HEK293 (cell line): Measurements from ENCODE around the gene ANKRD11.

Experiments used
- BCL11B ChIP-seq: fragments of 450-650 bp; formaldehyde crosslinking; IDR thresholded peaks from 2 replicates; pipeline ENCODE4 v1.5.1; 2016; ENCODE audit warnings: low read depth, missing biosample characterization, missing genetic modification characterization
- CTCF ChIP-seq: fragments of 450-650 bp; formaldehyde crosslinking; IDR thresholded peaks from 2 replicates; pipeline ENCODE4 v1.5.1; 2016; ENCODE audit warnings: missing biosample characterization, missing genetic modification characterization
- HOXC10 ChIP-seq: sonication (generic); formaldehyde crosslinking; IDR thresholded peaks from 2 replicates; pipeline ENCODE4 v1.8.1; 2023; ENCODE audit warnings: mild to moderate bottlenecking, missing genetic modification reagents
- KLF1 ChIP-seq: fragments of 450-650 bp; formaldehyde crosslinking; IDR thresholded peaks from 2 replicates; pipeline ENCODE4 v1.5.1; 2016; ENCODE audit warnings: missing biosample characterization, missing genetic modification characterization
- KLF9 ChIP-seq: fragments of 450-650 bp; formaldehyde crosslinking; IDR thresholded peaks from 2 replicates; pipeline ENCODE4 v1.5.1; 2016; ENCODE audit warnings: missing biosample characterization, missing genetic modification characterization, low read depth
- MYNN ChIP-seq: fragments of 450-650 bp; formaldehyde crosslinking; IDR thresholded peaks from 2 replicates; pipeline ENCODE4 v1.5.1; 2016; ENCODE audit warnings: missing biosample characterization, missing genetic modification characterization, borderline replicate concordance
- OSR2 ChIP-seq: fragments of 450-650 bp; formaldehyde crosslinking; IDR thresholded peaks from 2 replicates; pipeline ENCODE4 v1.5.1; 2016; ENCODE audit warnings: missing biosample characterization, missing genetic modification characterization
- REPIN1 ChIP-seq: fragments of 450-650 bp; formaldehyde crosslinking; IDR thresholded peaks from 2 replicates; pipeline ENCODE4 v1.5.1; 2017; ENCODE audit warnings: missing biosample characterization, missing genetic modification characterization, low read depth
- TCF7L2 ChIP-seq: IDR thresholded peaks from 2 replicates; pipeline ENCODE4 v1.6.1; 2011; ENCODE audit warnings: low read depth, mild to moderate bottlenecking, inconsistent platforms, low read length, moderate library complexity, borderline replicate concordance
- ZBTB17 ChIP-seq: fragments of 450-650 bp; formaldehyde crosslinking; IDR thresholded peaks from 2 replicates; pipeline ENCODE4 v1.5.1; 2016; ENCODE audit warnings: missing biosample characterization, missing genetic modification characterization
- ZBTB48 ChIP-seq: fragments of 450-650 bp; formaldehyde crosslinking; IDR thresholded peaks from 2 replicates; pipeline ENCODE4 v1.5.1; 2016; ENCODE audit warnings: missing biosample characterization, missing genetic modification characterization
- ZBTB6 ChIP-seq: fragments of 450-650 bp; formaldehyde crosslinking; IDR thresholded peaks from 2 replicates; pipeline ENCODE4 v1.5.1; 2017; ENCODE audit warnings: missing biosample characterization, missing genetic modification characterization
- ZIC2 ChIP-seq: fragments of 450-650 bp; formaldehyde crosslinking; IDR thresholded peaks from 2 replicates; pipeline ENCODE4 v1.5.1; 2016; ENCODE audit warnings: missing biosample characterization, missing genetic modification characterization
- ZNF10 ChIP-seq: fragments of 450-650 bp; formaldehyde crosslinking; IDR thresholded peaks from 2 replicates; pipeline ENCODE4 v1.5.1; 2017; ENCODE audit warnings: missing biosample characterization, missing genetic modification characterization
- ZNF138 ChIP-seq: fragments of 450-650 bp; formaldehyde crosslinking; IDR thresholded peaks from 2 replicates; pipeline ENCODE4 v1.5.1; 2016; ENCODE audit warnings: missing biosample characterization, missing genetic modification characterization, borderline replicate concordance
- ZNF175 ChIP-seq: fragments of 450-650 bp; formaldehyde crosslinking; IDR thresholded peaks from 2 replicates; pipeline ENCODE4 v1.5.1; 2016; ENCODE audit warnings: missing biosample characterization, missing genetic modification characterization
- ZNF24 ChIP-seq: fragments of 450-650 bp; formaldehyde crosslinking; IDR thresholded peaks from 2 replicates; pipeline ENCODE4 v1.5.1; 2016; ENCODE audit warnings: missing biosample characterization, missing genetic modification characterization
- ZNF324 ChIP-seq: fragments of 450-650 bp; formaldehyde crosslinking; IDR thresholded peaks from 2 replicates; pipeline ENCODE4 v1.5.1; 2016; ENCODE audit warnings: missing biosample characterization, missing genetic modification characterization
- ZNF37A ChIP-seq: fragments of 450-650 bp; IDR thresholded peaks from 2 replicates; pipeline ENCODE4 v1.5.1; 2018; ENCODE audit warnings: missing biosample characterization, missing genetic modification characterization
- ZNF404 ChIP-seq: fragments of 450-650 bp; formaldehyde crosslinking; IDR thresholded peaks from 2 replicates; pipeline ENCODE4 v1.5.1; 2017; ENCODE audit warnings: missing biosample characterization, missing genetic modification characterization
- ZNF423 ChIP-seq: fragments of 450-650 bp; formaldehyde crosslinking; IDR thresholded peaks from 2 replicates; pipeline ENCODE4 v1.5.1; 2016; ENCODE audit warnings: missing biosample characterization, missing genetic modification characterization
- ZNF571 ChIP-seq: fragments of 450-650 bp; formaldehyde crosslinking; IDR thresholded peaks from 2 replicates; pipeline ENCODE4 v1.5.0; 2017; ENCODE audit warnings: missing biosample characterization, missing genetic modification characterization
- ZNF623 ChIP-seq: fragments of 450-650 bp; formaldehyde crosslinking; IDR thresholded peaks from 2 replicates; pipeline ENCODE4 v1.5.1; 2016; ENCODE audit warnings: missing biosample characterization, missing genetic modification characterization
- ZNF626 ChIP-seq: fragments of 450-650 bp; sonication (Bioruptor Pico); formaldehyde crosslinking; IDR thresholded peaks from 2 replicates; pipeline ENCODE4 v1.5.1; 2018; ENCODE audit warnings: missing biosample characterization, missing genetic modification characterization, inconsistent platforms
- ZNF629 ChIP-seq: fragments of 450-650 bp; formaldehyde crosslinking; IDR thresholded peaks from 2 replicates; pipeline ENCODE4 v1.5.1; 2017; ENCODE audit warnings: missing biosample characterization, missing genetic modification characterization
- ZNF776 ChIP-seq: fragments of 450-650 bp; formaldehyde crosslinking; IDR thresholded peaks from 2 replicates; pipeline ENCODE4 v1.5.0; 2017; ENCODE audit warnings: missing biosample characterization, missing genetic modification characterization, borderline replicate concordance
- ZSCAN18 ChIP-seq: fragments of 450-650 bp; formaldehyde crosslinking; IDR thresholded peaks from 2 replicates; pipeline ENCODE4 v1.5.1; 2016; ENCODE audit warnings: missing biosample characterization, missing genetic modification characterization
- TF ChIP-seq, protein P1 (sequence below): fragments of 450-650 bp; formaldehyde crosslinking; IDR thresholded peaks from 2 replicates; pipeline ENCODE4 v1.5.1; 2016; ENCODE audit warnings: missing biosample characterization, missing genetic modification characterization
- TF ChIP-seq, protein P2 (sequence below): fragments of 450-650 bp; formaldehyde crosslinking; IDR thresholded peaks from 2 replicates; pipeline ENCODE4 v1.5.1; 2016; ENCODE audit warnings: missing biosample characterization, missing genetic modification characterization
- TF ChIP-seq, protein P3 (sequence below): fragments of 450-650 bp; formaldehyde crosslinking; IDR thresholded peaks from 2 replicates; pipeline ENCODE4 v1.5.1; 2017; ENCODE audit warnings: missing biosample characterization, missing genetic modification characterization

The ANKRD11 gene

DNA sequence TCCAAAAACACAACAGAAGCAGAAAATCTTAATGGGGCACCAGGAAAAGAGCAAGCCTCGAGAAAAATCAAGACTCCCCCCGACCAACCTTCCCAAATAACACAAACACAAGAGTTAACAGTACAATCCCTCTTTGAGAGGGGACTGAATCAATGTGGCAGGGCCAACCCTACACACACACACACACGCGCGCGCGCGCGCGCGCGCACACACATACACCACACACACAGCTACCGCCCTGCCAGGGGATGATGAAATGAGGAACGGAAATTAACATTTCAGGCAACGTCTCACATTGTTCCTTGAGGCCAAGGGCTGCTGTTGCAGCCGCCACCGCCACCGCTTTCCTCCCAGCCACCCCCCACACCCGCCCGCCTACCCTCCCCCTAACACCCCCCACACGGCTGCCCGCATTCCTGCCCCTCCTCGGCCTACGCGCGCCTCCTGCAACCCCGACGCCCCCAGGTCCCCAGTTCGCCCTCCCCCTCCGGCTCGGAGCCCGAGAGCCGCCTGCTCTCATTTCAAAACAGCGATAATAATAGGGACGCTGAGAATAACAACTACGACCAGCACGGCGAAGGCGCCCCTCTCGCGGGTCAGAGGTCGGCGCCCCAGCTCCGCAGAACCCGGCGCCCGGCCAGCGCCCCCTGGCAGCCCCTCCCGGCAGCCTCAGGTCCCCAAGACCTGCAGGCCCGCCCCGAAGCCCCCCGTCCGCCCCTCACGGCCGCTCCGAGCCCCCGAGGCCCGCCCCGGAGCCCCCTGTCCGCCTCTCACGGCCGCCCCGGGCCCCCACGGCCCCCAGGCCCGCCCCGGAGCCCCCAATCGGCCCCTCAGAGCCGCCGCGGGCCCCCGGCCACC is 1.1 kb downstream of the ANKRD11 start (continued):
- TF ChIP-seq, protein P1, sequence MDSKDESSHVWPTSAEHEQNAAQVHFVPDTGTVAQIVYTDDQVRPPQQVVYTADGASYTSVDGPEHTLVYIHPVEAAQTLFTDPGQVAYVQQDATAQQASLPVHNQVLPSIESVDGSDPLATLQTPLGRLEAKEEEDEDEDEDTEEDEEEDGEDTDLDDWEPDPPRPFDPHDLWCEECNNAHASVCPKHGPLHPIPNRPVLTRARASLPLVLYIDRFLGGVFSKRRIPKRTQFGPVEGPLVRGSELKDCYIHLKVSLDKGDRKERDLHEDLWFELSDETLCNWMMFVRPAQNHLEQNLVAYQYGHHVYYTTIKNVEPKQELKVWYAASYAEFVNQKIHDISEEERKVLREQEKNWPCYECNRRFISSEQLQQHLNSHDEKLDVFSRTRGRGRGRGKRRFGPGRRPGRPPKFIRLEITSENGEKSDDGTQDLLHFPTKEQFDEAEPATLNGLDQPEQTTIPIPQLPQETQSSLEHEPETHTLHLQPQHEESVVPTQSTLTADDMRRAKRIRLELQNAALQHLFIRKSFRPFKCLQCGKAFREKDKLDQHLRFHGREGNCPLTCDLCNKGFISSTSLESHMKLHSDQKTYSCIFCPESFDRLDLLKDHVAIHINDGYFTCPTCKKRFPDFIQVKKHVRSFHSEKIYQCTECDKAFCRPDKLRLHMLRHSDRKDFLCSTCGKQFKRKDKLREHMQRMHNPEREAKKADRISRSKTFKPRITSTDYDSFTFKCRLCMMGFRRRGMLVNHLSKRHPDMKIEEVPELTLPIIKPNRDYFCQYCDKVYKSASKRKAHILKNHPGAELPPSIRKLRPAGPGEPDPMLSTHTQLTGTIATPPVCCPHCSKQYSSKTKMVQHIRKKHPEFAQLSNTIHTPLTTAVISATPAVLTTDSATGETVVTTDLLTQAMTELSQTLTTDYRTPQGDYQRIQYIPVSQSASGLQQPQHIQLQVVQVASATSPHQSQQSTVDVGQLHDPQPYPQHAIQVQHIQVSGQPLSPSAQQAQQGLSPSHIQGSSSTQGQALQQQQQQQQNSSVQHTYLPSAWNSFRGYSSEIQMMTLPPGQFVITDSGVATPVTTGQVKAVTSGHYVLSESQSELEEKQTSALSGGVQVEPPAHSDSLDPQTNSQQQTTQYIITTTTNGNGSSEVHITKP (tag by site-specific recombination): peak; percentile 72
- peak; percentile 58 for TF ChIP-seq CTCF (tag by site-specific recombination)
- no peak for TF ChIP-seq ZIC2 (tag by site-specific recombination)
- TF ChIP-seq ZNF571 (tag by site-specific recombination): no peak
- TF ChIP-seq ZNF324 (tag by site-specific recombination): peak; percentile 77; the same call in 1 of the 2 replicates
- TF ChIP-seq TCF7L2: no peak
- TF ChIP-seq REPIN1 (tag by site-specific recombination): no peak
- no peak for TF ChIP-seq ZNF776 (tag by site-specific recombination)
- TF ChIP-seq ZNF37A (tag by site-specific recombination): no peak
- TF ChIP-seq HOXC10 (CRISPR knock-in tag): no peak
- peak; percentile 70 for TF ChIP-seq KLF9
- TF ChIP-seq BCL11B (tag by site-specific recombination): 0 out of 2 replicates have a peak, but pooled peaks have one; percentile 25
- TF ChIP-seq ZNF423 (tag by site-specific recombination): no peak
- TF ChIP-seq ZNF404 (tag by site-specific recombination): no peak
- TF ChIP-seq ZBTB6 (tag by site-specific recombination): no peak
- TF ChIP-seq OSR2 (tag by site-specific recombination): peak; percentile 76
- peak; percentile 75; the same call in 1 of the 2 replicates for TF ChIP-seq ZSCAN18 (tag by site-specific recombination)
- TF ChIP-seq ZBTB48: peak; percentile 74
- TF ChIP-seq ZNF138: no peak
- TF ChIP-seq ZNF24: no peak
- no peak for TF ChIP-seq ZNF629 (tag by site-specific recombination)
- TF ChIP-seq, protein P2, sequence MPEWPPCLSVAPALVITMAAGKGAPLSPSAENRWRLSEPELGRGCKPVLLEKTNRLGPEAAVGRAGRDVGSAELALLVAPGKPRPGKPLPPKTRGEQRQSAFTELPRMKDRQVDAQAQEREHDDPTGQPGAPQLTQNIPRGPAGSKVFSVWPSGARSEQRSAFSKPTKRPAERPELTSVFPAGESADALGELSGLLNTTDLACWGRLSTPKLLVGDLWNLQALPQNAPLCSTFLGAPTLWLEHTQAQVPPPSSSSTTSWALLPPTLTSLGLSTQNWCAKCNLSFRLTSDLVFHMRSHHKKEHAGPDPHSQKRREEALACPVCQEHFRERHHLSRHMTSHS (tag by site-specific recombination): no peak
- no peak for TF ChIP-seq MYNN (tag by site-specific recombination)
- no peak for TF ChIP-seq ZNF626
- TF ChIP-seq, protein P3, sequence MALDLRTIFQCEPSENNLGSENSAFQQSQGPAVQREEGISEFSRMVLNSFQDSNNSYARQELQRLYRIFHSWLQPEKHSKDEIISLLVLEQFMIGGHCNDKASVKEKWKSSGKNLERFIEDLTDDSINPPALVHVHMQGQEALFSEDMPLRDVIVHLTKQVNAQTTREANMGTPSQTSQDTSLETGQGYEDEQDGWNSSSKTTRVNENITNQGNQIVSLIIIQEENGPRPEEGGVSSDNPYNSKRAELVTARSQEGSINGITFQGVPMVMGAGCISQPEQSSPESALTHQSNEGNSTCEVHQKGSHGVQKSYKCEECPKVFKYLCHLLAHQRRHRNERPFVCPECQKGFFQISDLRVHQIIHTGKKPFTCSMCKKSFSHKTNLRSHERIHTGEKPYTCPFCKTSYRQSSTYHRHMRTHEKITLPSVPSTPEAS: peak; percentile 97
- TF ChIP-seq ZBTB17 (tag by site-specific recombination): peak; percentile 43
- TF ChIP-seq ZNF175: no peak
- TF ChIP-seq ZNF623 (tag by site-specific recombination): no peak
- peak; percentile 78 for TF ChIP-seq KLF1 (tag by site-specific recombination)
- no peak for TF ChIP-seq ZNF10 (tag by site-specific recombination)
